Measurements from ENCODE around the gene SPATS2L.

The SPATS2L gene

DNA sequence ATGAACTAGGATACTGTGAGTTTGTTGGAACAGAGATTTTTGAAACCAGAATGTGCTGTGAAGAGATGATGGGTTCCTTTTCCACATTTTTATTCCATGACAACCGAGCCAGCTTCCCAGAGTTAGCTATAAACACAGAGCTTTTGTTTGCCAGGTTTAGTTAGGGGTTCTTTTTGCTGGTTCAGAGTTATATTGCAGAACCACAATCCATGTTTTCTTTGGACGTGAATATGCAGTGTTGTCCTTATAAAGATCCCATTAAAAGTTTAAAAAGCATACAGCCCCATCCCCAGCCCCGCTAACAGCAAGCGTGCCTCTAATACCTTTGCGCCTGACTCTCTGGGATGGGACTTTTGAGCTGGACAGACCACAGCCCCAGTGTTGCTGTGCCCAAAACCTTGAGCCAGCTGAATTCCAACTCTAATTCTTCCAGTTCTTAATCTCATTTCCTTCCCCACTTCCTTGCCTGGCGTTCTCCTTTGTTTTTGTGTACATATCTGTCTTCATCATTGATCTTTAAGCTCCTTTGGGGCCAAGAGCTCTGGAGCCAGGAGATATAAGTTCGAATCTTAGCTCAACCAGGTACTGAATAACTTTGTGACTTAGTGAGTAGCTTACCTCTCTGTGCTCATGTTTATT, 72.3 kb downstream of the SPATS2L start:
- no peak for DNase-seq (ENCODE audit: low read depth)

DNA sequence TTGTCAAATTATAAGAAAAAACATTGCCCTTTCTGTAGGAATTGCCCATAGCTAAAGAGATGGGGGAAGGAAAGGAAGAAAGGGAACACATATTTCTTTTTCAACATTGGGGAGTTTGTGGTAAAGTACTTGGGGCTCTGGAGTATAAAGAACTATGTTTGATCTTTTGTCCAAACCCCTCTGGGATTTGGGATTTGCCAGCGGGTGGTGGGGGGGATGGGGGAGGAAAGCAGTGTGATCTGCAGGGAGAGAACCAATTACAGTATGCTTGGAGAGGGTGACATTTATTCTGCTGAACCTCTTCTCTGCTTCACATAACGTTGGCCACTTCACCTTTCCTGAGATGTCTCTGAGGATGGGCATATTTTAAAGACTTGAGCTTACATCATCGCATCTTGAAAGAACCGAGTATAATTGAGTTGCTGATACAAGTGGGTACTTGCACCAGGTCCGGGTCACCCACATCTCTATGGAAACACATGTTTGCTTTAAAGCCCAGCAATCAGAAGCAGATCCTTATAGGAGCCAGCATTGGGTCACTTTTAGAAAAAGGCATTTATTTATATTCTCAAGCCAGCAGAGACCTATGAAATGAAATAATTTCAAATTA, 73.1 kb downstream of the SPATS2L start:
- DNase-seq (ENCODE audit: low read depth) = no peak

DNA sequence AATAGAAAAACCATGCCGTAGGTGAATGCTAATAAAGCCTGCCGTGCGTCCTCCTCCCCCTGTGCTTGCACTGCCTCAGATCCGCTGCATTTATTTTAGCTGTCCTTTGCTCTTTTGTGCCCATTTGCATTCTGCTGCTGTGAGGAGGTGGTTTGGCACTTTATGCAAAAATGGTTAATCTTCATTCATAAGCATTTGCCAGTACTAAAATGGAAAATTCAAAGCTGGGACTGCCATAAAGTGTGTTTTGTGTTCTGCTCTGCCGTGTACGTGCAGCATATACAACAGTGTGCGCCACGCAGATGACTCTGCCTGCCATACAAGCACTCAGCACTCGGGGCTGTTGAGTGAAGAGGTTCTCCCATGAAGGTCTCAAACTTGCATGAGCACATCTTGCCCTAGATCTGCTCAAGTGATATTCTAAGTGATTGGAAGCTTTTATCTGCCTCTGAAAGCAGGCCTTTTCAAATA, 73.6 kb downstream of the SPATS2L start:
- DNase-seq (ENCODE audit: low read depth) = no peak

DNA sequence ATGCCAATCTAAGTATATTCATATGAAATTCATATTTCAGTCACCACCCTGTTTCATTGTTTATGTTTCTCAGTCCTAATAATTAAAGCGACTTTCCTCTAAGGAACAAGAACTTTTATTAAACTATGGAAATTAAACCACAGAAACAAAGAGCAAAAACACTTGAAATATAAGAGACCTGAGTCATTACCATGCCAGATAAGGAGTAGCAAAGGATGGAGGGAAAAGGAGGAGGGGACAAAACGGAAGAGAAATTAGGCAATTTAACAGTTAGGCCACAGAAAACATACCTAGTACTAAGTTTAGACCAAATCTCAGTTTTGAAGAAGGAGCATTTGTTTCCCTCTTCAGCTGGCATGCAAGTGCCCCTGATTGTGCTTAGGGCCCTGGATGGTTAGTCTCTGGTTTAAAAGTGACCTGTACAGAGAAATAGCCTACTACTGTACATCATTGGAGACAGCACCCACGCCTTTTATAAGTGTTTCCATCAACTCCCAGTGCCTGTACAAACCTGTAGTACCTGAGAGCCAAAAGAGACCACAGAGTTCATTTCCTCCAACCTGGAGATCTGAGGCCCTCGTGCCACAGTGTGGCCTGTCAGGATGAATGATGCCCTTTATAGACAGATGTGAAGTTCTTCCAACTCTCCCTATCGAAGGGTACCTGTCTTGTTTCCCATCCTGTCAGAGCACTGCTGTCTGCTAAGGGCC, 74.5 kb downstream of the SPATS2L start:
- DNase-seq (ENCODE audit: low read depth) = no peak

DNA sequence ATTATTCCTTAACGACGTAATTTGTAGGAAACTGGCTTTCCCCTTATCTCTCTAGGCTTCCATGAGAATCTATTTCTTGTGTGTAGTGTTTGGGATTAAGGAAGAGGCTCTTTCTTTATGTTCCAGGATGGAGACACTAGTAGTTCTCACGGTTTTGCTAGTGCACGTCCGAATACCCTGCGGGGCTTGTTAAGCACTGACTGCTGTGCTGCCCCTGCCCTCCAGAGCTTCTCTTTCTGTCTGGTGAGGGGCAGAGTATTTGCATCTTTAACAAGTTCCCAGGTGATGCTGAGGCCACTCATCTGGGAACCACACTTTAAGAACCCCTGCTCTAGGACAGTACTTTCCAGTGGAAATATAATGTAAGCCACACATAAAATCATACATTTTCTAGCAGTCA, 76.4 kb downstream of the SPATS2L start:
- no peak for DNase-seq (ENCODE audit: low read depth)

DNA sequence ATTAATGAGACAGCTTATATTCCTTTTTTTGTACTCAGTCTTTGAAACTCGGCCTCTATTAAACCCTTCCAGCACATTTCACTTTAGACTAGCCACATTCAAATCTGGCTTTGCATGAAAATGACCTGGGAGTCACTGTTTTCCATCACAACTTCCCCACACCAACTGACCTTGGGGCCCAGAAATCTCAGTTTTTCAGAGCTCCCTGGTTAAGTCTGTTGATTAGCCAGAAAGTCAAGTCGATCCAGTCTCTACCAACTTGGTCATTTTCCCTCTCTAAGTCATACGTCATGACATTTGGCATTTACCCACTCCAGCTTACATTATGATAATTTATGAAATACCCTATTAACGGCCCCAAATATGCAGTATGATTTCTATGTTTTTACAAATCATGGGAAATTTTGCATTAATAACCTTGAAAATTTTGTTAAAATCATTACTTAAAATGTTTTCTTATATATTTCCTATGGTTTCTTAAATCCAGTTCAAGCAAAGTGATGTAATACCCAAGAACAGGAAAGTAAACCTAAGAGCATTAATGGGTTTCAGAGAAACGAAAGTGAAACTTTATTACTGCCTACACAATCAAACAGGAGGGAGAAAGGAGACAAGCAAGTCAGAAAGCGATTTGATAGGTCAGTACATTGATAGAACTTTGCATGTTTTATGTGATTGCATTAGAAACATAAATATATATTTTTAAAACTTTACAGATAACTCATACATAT, 77.1 kb downstream of the SPATS2L start:
- DNase-seq (ENCODE audit: low read depth) = no peak

DNA sequence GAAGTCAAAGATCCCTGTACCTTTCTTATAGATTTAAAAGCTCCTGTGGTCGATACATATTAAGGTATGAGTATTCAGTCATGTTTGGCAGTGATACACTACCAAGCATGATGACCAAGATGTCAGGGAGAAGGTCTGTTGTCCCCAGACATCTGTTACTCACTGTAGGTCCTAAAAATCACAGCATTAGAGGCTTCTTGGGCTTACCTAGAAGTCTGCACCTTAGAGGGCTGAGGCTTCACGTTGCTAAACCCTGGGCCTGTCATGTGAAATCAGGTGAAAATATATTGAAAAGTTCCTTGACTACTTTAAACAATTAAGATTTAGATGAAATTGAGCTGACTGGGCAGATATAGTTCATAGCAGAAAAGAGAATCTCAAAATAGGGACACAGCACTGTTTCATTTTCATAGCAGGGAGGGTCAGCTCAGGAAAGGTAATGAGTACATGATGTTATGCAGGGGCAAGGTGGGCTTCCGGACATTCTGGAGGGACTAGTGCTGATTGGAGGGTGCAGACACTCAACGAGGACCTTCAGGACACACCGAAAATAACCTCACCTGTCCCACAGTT, 78.7 kb downstream of the SPATS2L start:
- no peak for DNase-seq (ENCODE audit: low read depth)

DNA sequence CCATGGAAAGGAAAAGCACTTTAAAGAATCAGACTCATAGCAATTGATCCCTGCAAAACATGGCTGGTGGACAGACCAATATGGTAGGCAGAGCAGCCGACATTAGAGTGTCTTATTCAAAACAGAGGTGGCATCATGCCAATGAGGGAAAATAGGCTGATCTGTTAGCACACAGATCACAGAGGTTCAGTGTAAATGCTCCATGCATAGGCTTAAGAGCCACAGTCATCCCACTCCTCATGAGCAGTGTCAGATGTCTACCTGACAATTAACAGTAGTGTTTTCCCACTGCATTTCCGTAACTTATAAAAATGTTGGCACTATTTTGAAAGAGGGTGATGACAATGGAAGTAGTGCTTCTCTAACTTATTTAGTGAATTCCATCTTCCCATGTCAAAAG, 86.7 kb downstream of the SPATS2L start:
- no peak for DNase-seq (ENCODE audit: low read depth)

DNA sequence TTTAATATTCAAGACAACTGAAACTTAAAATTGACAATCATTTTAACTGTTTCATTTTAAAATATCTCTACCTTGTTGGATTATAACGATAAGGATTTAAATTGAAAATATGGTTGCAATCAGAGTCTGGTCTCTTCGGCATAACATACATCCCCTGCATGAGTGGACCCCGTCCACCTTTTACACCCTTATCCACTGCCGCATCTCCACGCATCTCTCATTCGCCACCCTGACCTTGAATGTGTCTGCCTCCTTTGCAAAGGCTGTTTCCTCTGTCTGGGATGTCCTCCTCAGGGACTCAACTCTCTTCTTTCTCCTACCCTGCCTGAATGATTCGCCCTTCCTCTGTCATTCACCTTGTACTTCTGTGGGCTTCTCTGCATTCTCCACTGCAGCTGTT, 87.6 kb downstream of the SPATS2L start:
- no peak for DNase-seq (ENCODE audit: low read depth)

DNA sequence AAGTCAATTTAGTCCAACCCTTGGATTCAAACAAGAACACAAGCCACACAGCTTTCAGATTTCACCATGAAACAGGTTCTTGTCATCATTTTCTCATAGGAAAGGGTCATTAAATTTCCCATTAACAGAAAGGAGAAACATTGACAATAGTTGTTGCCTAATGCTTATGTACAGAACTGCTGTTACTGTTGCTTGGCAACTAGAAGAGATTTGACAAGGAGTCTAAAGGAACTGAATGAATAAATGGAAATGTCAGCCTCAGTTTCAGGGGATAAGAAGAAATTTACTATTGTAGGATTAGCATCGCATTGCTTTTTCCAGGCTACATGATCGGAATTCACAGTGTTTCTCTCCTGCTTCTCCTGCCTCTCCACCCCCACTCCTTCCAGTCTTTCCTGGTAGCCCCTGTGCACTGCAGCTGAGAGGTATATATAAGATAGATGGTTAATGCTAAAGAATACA, 90.3 kb downstream of the SPATS2L start:
- DNase-seq (ENCODE audit: low read depth) = no peak

DNA sequence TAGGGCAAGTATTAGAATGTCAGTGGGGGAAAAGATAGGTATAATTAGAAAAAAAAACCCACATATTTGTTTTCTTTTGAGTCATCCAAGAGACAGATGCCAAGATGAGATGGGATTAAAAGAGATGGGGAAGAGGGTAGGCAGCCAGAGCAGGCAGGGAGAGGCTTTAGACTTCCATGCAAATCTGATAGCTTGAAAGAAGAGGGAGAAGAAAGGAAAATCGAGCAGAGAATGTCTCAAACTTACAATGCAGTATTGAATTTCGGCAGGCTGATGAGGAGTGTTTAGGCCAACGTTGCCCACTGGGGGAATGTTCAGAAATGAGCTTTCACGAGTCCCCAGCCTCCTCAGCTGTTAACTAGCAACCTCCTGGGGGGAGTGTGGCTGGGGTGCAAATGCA, 91.3 kb downstream of the SPATS2L start:
- no peak for DNase-seq (ENCODE audit: low read depth)

DNA sequence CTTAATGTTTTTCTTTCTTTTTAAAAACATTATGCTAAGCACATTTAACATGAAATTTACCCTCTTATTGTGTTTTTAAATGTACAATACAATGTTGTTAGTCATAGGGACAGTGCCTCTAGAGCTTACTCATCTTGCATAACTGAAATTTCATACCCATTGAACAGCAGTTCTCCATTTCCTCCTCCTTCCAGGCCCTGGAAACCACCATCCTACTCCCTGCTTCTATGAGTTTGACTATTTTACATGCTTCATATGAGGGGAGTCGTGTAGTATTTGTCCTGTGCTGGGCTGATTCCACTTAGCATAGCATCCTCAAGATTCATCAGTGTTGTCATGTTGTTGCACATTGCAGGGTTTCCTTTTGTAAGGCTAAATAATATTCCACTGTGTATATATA, 92.6 kb downstream of the SPATS2L start:
- no peak for DNase-seq (ENCODE audit: low read depth)

DNA sequence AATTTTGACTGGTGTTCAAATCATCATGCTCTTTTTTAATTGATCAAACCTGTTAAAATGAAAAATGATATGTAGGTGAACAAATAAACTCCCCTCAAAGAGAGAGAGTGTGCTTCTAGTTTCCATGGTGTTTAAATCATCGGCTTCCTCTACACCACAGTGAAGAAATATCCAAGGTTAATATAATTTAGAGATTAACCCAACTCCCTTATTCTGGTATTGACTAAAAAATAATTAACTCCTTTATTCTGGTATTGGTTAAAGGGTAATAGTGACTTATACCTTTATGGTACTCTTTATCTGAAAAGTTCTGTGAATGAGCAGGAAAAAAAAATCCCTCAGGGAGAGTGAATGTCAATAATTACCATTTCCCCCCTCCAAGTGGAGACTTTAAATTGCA, 93.1 kb downstream of the SPATS2L start:
- no peak for DNase-seq (ENCODE audit: low read depth)

DNA sequence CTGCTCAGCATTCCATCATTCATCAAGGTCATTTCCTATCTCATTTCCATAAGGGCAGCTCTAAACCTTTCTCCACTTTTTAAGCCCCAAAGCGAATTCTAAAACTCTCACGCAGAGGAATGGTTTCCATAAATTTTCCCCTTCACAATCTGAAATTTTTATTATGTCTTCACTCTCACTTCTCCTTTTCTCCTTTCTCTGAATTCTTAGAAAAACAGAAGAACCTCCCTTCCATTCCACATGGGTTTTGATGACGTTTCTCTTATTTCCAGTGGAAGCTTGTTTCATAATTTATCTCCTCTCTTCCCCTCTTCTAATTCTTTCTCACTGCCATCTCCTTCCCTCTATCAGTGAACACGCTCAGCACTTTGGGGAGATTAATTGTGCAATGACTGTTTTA, 97.3 kb downstream of the SPATS2L start:
- DNase-seq (ENCODE audit: low read depth) = no peak

DNA sequence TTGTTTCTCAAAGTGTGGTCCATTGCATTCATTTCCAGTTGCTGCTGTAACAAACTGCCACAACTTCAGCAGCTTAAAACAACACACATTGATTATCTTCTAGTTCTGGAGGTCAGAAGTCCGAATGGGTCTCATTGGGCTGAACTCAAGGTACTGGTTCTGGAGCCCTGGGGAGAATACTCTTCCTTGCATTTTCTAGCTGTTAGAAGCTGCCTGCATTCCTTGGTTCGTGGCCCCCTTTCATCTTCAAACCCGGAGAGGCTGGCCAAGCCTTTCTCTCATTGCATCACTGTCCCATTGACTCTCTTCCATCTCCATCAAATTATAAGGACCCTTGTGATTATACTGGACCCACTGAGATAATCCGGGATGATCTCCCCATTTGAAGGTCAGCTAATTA, 98.1 kb downstream of the SPATS2L start:
- no peak for DNase-seq (ENCODE audit: low read depth)

DNA sequence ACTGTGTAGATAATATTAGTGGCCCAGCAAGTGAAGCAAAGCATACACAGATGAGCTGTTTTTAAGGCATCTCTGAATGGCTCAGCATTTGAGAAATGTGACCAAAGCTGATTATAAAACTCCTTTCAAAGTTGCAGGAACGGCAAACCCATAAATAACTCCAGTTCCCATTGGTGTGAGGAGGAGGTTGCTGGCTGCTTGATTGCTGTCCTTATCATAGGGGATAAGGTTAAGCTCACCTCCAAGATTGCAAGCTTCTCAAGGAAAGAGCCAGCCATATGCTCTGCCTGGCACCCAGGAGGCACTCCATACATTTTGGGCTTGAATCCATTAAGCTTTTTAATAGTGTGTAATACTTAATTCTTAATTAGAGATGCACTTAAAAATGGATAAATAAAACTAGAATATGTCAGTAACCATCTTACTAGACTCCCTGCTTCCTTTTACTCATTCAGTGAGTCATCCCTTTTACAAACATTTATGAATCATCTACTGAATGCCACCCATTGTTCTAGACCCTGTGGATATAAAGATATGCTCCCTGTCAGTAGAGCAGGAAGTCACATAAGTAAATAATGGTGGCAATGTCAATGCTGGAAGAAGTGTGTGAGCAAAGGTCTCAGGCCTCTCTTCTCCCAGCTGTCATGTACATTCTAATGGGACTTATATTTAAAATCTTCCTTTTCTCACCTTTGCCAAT, 99.3 kb downstream of the SPATS2L start:
- no peak for DNase-seq (ENCODE audit: low read depth)

DNA sequence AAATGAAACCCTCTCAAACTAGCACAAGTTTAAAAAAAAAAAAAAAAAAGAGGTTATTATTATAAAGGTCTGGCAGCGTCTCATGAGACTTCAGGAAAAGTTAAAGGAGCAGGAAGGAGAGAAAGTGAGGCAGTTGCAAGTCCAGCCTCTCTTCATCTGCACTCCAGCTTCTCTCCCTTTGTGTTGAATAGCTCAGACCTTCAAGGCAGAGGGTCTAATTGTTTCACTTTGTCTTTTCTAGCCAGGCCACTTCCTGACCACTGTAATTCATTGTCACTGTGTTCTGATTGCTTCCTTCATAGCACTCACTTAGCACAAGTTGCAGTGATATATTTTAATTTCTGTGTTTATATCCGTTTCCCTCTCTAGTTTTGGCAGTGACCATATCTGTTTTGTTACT, 99.9 kb downstream of the SPATS2L start:
- no peak for DNase-seq (ENCODE audit: low read depth)

DNA sequence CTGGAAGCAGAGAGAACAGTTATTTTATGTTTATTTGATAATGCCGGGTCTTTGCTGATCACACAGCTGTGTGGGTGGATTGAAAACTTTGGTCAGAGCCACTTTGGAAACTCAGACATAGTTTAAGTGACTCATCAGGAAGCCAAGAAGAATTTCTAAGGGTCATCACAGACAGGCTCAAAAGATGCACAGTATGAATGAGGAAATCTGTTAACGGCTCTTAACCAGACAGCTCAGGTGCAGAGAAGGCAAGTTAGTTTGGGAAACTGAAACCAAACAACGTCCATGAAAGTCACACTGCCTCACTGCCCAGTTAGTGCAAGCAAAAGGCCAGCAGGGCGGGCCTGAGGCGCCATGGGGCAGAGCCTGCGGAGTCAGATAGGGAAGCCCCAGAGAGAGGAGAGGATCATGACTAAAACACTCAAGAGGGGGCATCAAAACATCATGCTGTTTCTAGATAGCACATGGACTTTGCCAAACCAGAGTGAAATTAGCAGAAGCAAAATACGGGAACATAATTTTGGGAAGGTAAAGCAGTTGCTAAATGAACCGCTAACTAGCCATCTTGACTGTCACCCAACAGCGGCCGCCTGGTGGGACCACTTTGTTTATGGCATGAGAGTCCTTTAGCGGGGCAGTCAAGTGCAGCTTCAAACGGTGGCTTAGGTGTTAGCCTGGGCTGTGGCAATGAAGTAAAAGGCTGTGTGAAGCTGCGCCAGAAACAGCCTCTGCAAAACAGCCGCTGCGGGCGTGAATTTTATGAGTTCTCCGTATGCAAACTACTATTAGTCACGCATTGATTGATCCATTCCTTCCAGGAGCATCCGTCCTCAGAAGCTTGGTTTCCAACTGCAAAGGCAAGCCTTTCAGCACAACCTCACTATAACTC, 102.2 kb downstream of the SPATS2L start:
- no peak for DNase-seq (ENCODE audit: low read depth)

DNA sequence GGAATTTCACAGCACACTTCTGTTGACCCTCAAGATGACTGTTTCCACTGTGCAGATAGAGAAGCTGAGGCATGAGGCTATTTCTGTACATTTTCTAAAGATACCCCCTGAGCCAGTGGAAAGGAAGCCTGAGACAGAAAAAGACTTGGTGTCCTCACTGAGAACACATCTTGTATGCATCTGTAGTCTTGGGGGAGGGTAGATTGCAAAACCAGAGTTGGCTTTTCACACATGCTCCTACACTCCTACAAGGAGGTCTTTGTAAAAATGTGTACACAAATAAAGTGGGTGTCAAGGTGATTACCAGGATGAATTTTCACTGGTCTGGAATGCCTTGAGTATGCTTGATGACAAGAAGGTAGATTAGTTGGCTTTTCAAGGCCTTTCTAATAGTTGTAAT, 105.3 kb downstream of the SPATS2L start:
- no peak for DNase-seq (ENCODE audit: low read depth)

DNA sequence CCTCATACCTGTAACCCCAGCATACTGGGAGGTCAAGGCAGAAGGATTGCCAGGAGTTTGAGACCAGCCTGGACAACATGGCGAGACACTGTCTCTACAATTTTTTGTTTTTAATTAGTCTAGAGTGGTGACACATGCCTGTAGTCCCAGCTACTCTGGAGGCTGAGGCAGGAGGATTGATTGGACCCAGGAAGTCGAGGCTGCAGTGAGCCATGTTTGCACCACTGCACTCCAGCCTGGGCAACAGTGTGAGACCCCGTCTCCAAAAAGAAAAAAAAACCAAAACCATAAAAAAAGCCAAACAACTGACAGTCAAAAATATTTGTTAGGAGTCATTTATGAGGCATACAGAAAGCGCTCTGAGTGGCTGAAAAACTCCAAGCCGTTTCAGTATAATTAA, 107.9 kb downstream of the SPATS2L start:
- no peak for DNase-seq (ENCODE audit: low read depth)

DNA sequence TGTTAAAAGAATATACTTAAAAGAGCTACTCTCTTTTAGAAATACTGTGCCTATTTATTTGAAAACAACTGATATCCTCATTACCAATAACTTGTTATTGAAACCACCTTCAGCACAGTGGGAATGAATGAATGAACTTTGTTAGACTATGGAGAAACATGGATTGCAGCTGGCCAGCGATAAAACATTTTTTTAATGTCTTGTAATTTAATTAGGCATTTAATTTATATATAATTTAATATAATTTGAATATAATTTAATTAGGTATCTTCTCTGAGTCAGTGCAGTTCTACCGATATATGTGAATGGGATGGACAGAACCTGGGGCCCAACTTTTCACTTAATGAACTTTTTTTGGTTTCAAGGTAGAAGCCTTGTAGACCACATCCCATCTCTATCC, 109.0 kb downstream of the SPATS2L start:
- DNase-seq (ENCODE audit: low read depth) = no peak

All from stimulated activated CD8-positive, alpha-beta memory T cell treated with anti-CD3 and anti-CD28 coated beads, Interleukin-12 subunit alpha, Interleukin-12 subunit beta, amount 100 ng/mL, for 1 hour (primary cell).